Effector memory CD4-positive, alpha-beta T cell (primary cell): ENCODE measurements around the gene MAPK13.
"Not testable (repeated sequence)": the region's sequence is repeated elsewhere in the genome, so short reads cannot be mapped to it uniquely, and the experiment has no call there.

Experiments used
- DNase-seq, 3 donors: peaks; one replicate each; pipeline ENCODE4 v3.0.0-alpha.2; 2020
- H3K27ac ChIP-seq: 2 replicates; pipeline ENCODE4 v1.7.0; 2013; ENCODE audit warnings: mild to moderate bottlenecking, low read length, moderate library complexity; ENCODE audit not compliant: insufficient read depth, poor library complexity, severe bottlenecking
- H3K27me3 ChIP-seq: replicated peaks from 2 replicates; pipeline ENCODE4 v1.7.0; 2013; ENCODE audit warnings: mild to moderate bottlenecking, low read length; ENCODE audit not compliant: insufficient read depth, control insufficient read depth, poor library complexity, severe bottlenecking
- H3K36me3 ChIP-seq: 2 replicates; pipeline ENCODE4 v1.7.0; 2013; ENCODE audit warnings: mild to moderate bottlenecking, low read length, moderate library complexity; ENCODE audit not compliant: control insufficient read depth, insufficient read depth
- H3K4me1 ChIP-seq: 2 replicates; pipeline ENCODE4 v1.7.0; 2013; ENCODE audit warnings: low read length, mild to moderate bottlenecking; ENCODE audit not compliant: control insufficient read depth, insufficient read depth, poor library complexity, severe bottlenecking
- H3K4me3 ChIP-seq: 2 replicates; pipeline ENCODE4 v1.7.0; 2013; ENCODE audit warnings: low read length, low read depth, mild to moderate bottlenecking; ENCODE audit not compliant: insufficient read depth, poor library complexity, severe bottlenecking
- H3K9me3 ChIP-seq: 2 replicates; pipeline ENCODE4 v1.7.0; 2013; ENCODE audit warnings: mild to moderate bottlenecking, low read length, moderate library complexity; ENCODE audit not compliant: control insufficient read depth

The MAPK13 gene

DNA sequence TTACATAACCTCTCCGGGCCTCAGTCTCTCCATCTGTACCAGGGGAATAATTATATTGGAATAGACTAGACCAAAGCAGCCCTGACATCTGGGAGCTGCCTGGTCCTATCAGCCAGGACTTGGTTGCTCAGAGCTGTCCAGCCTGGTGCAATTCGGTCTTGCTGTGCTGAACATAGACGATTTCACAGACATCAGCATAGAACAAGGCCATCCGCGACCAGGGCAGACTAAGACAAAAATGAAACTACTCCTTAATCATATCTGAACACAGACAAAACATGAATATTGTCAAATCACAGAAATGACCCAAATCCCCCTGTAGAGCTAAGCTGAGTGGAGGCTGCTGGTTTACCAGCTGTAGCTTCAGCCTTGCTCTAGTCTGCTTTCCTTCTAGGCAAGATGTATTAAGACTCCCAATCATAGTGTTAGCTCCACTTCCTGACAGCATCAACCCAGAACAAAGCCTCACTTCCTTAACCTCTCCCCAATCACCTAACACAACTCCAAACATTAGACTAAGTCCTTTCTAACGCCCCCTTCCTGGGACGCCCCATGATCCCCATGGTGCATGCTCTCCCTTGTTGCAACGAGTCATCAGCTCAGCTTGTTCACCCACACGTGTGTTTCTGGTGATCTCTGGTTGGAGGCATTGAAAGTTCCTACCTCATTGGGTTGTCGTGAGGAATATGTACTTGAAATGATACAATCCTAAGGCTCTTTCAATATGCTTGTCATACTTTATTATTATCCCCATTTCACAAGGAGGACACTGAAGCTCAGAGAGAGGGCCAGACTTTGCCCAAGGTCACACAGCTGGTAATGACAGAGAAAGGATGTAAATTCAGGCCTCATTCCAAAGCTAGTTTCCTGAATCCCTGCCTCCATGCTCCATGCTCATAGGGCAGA lies 3.5 kb upstream of the MAPK13 start:
- Histone ChIP-seq H3K36me3 (no peaks in the 10 kb centered on the region), H3K27me3 (no peaks in the 10 kb centered on the region), H3K27ac (no peak overlapping the region), H3K4me3 (no peak overlapping the region), H3K9me3 (no peaks in the 10 kb centered on the region), H3K4me1 (peaks cover 41% of the 10 kb centered on the region)
- DNase-seq: no peak

DNA sequence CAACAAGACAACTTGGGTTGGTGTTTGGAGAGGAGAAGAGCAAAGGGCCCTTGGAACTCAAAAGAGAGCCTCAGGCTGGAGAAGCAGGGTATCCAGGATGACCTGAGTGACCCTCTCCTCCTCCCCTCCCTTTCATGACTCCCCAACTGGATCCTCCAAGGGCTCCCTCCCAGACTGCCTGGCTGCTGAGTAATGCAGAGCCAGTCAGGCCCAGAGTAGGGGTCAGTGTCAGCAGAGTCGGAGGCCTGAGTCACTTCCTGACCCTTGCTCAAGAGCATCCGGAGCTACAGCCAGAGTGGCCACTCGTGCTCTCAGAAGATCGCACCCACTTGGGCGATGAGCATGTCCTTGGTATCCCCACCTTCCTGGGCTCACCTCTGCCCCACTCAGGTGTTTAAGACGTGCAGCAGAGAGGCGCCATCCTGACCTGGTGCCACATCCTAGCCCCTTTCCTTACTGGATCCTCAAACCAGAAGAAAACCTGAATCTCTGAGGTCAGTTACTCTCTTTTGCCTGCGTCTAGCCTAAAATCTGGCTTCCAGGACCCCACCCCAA lies 2.8 kb upstream of the MAPK13 start:
- H3K27ac ChIP-seq: no peak overlapping the region
- DNase-seq: no peak

DNA sequence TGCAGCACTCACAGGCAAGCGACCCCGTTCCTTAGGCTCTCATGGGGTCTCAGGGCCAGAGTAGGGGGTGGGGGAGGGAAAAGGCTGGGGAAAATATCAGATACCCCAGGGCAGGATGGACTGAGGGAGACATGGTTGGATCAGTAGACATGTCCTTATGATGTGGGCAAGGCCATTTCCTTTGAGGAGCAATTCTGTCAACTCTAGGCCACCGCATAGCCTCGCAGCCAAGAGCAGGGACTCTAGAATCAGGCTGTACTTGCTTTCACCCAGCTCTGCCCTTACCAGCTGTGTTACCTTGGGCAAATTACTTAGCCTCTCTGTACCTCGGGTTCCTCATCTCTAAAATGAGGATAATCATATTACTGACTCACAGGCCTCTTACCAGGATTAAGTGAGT lies 2.2 kb upstream of the MAPK13 start:
- DNase-seq: no peak
- Histone ChIP-seq H3K27me3 (no peaks in the 10 kb centered on the region), H3K4me1 (peaks cover 49% of the 10 kb centered on the region), H3K27ac (no peak overlapping the region), H3K36me3 (no peaks in the 10 kb centered on the region), H3K4me3 (no peak overlapping the region), H3K9me3 (no peaks in the 10 kb centered on the region)

More for the DNA sequence above, 2.8 kb upstream of the MAPK13 start:
- Histone ChIP-seq H3K27me3 (no peaks in the 10 kb centered on the region), H3K36me3 (no peaks in the 10 kb centered on the region), H3K4me1 (peaks cover 48% of the 10 kb centered on the region), H3K4me3 (no peak overlapping the region), H3K9me3 (no peaks in the 10 kb centered on the region)

DNA sequence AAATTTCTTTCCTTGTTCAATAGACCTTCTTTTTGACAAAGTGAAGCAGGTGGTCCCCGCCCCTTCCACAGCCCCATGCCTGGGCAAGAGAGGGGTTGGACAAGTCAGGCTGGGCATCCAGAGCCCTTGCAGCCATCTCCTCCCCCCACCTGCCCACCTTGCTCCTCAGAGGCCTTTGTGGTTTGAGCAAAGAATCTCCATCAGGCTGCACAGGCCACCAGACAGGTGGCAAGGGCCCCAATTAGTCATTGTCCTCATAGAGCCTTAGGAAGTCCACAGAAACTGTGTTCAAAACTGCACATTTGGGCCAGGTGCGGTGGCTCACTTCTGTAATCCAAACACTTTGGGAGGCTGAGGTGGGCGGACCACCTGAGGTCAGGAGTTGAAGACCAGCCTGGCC lies 1.5 kb upstream of the MAPK13 start:
- Histone ChIP-seq H3K4me3 (no peak overlapping the region), H3K27ac (no peak overlapping the region), H3K4me1 (peaks cover 43% of the 10 kb centered on the region), H3K9me3 (no peaks in the 10 kb centered on the region), H3K36me3 (peaks cover 5% of the 10 kb centered on the region), H3K27me3 (no peaks in the 10 kb centered on the region)
- DNase-seq: no peak

DNA sequence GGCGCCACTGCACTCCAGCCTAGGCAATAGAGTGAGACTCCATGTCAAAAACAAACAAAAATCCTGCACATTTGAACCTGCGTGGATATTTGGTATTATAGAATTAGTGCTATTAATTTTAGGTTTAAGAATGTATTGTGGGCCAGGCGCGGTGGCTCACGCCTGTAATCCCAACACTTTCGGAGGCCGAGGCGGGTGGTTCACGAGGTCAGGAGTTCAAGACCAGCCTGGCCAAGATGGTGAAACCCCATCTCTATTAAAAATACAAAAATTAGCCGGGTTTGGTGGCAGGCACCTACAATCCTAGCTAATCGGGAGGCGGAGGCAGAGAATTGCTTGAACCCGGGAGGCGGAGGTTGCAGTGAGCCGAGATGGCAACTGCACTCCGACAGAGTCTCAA lies 979 bp upstream of the MAPK13 start:
- H3K36me3 ChIP-seq, H3K9me3 ChIP-seq, H3K27me3 ChIP-seq, H3K4me3 ChIP-seq, DNase-seq, H3K27ac ChIP-seq: not testable (repeated sequence)
- peaks cover 39% of the 10 kb centered on the region for H3K4me1 ChIP-seq

DNA sequence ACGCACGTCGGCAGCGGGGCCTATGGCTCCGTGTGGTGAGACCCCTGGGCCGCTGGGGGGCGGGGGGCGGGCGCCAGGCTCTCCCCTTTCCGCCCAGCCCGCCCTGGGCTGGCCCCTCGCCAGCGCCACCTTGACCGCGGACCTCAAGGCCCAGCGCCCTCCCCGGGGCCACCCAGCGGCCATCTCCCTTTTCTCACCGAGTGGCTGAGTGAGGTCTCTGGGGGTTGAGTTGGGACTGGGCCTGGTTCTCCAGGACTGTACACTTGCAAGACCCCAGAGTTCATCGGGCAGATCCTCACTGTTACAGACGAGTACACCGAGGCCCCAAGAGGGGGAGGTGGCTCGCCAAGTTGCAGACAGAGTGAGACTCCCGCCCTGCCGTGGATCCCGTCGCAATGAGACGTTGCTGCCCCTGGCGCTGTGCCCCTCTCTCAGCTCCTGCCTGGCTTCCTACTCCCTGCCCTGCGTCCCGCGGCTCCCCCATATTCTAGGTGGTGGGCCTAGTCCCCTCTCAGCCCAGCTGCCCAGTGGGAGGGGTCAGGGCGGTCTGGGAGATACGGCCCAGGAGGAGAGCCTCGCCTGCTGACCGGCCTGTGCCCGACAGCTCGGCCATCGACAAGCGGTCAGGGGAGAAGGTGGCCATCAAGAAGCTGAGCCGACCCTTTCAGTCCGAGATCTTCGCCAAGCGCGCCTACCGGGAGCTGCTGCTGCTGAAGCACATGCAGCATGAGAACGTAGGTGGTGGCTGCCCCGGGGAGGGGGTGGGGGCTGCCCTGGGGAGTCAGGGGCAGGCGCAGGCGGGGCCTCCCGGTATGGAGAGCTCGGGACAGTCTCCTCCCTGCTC lies 576 bp downstream of the MAPK13 start:
- DNase-seq: peak; percentile 26 to 38 (median 34)
- H3K4me3 ChIP-seq: peak overlapping the region; percentile 75
- peaks cover 34% of the 10 kb centered on the region for H3K4me1 ChIP-seq
- peak overlapping the region; percentile 81 for H3K27ac ChIP-seq
- H3K9me3 ChIP-seq: no peaks in the 10 kb centered on the region
- H3K27me3 ChIP-seq: no peaks in the 10 kb centered on the region
- peaks cover 16% of the 10 kb centered on the region for H3K36me3 ChIP-seq

DNA sequence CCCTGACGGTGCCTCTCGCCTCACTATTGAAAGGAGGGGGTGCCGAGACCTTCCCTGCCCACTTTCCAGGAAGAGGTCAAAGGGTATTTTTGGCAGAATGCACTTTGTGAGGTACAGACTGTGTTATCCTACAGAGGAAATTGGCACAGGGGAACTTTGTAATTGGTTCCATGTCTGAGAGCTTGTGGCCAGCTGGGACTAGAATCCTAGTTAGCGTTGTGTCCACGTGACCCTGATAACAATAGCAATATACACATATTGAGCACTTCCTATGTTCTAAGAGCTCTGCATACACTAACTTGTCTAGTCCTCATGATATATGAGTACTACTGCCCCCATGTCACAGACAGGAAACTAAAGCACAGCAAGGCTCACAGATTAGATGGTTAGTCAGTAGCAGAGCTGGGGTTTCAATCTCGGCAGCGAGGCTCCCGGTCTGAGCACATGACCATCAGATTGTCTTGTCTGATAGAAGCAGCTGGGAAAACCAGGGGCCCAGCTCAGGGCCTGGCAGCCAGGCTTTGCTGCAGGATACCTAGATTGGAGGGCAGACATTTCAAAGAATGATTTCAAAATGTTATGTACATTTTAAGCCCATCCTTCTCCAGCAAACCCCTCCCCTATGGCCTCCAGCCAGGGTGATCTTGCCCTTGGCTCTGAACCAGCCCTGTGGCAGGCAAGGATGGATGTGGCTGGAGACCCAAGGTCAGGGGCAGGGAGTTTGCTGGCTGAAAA lies 1.4 kb downstream of the MAPK13 start:
- peaks cover 24% of the 10 kb centered on the region for H3K36me3 ChIP-seq
- peak overlapping the region; percentile 75 for H3K4me3 ChIP-seq
- H3K9me3 ChIP-seq: no peaks in the 10 kb centered on the region
- H3K27ac ChIP-seq: peak overlapping the region; percentile 81
- peak; percentile 23 to 37 (median 28) for DNase-seq
- no peaks in the 10 kb centered on the region for H3K27me3 ChIP-seq
- peaks cover 29% of the 10 kb centered on the region for H3K4me1 ChIP-seq

DNA sequence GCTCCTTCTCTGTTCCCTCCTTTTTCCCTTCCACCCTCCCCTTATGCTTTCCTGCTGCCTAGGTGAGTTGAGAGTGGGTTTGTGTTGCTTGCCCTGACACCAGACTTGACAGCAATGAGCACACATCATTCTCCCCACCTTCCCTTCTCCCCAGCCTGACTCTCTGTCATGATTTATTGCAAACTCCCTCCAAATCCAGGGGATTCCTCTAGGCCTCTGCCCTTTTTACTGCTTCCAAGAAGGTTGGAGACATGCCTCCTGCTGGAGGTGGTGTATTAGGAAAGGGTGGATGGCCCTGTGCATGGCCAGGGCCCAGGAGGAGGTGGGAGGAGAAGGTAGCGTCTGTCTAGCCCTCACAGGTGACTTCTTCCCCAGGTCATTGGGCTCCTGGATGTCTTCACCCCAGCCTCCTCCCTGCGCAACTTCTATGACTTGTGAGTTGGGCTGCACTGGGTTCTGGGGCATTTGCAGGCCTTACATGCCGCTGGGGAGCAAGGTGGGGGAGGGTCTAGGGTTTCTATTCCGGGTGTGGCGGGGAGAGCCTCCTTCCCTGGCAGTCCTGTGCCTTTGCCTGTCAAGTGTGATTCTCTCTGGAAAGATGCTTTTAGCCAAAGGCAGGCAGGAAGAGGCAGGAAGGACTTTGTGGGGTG lies 2.1 kb downstream of the MAPK13 start:
- Histone ChIP-seq H3K9me3 (no peaks in the 10 kb centered on the region), H3K27ac (peak overlapping the region; percentile 81), H3K36me3 (peaks cover 28% of the 10 kb centered on the region), H3K4me3 (no peak overlapping the region), H3K27me3 (no peaks in the 10 kb centered on the region), H3K4me1 (peaks cover 24% of the 10 kb centered on the region)
- DNase-seq: no peak

DNA sequence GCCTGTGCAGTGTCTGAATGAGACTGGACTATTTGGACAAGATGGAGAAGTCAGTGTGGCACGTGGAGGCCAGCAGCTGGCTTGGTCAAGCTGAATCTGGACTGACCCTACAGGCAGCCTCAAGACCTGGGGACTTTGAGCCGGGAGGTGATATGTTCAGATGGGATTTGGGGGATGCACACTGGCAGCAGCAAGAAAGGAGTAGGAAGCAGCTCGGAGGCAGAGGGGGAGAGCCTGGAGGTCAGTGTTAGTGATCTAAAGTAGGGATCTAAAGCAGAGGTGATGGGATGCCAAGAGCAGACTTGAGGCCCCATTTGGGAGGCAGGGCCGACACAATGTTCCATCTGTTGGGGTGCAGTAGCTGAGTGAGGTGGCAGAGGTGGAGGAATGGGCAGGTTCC lies 2.8 kb downstream of the MAPK13 start:
- H3K27ac ChIP-seq: no peak overlapping the region
- no peak for DNase-seq

More for the DNA sequence above, 2.8 kb downstream of the MAPK13 start:
- H3K27me3 ChIP-seq: no peaks in the 10 kb centered on the region
- H3K4me1 ChIP-seq: peaks cover 24% of the 10 kb centered on the region
- no peak overlapping the region for H3K4me3 ChIP-seq
- H3K36me3 ChIP-seq: peaks cover 32% of the 10 kb centered on the region
- no peaks in the 10 kb centered on the region for H3K9me3 ChIP-seq
